ENCODE data around the gene ABCC10.
"Not testable (repeated sequence)": the region's sequence is repeated elsewhere in the genome, so short reads cannot be mapped to it uniquely, and the experiment has no call there.

The ABCC10 gene

GRCh38 chr6:43427406-43428111 lies at the start of gene ABCC10:
Gene ABCC10 (plus strand): TSS chr6:43427541. CDS start chr6:43427979, 438 bp downstream.
- peak; percentile 89 for DNase-seq (ENCODE audit: low read depth)

DNA sequence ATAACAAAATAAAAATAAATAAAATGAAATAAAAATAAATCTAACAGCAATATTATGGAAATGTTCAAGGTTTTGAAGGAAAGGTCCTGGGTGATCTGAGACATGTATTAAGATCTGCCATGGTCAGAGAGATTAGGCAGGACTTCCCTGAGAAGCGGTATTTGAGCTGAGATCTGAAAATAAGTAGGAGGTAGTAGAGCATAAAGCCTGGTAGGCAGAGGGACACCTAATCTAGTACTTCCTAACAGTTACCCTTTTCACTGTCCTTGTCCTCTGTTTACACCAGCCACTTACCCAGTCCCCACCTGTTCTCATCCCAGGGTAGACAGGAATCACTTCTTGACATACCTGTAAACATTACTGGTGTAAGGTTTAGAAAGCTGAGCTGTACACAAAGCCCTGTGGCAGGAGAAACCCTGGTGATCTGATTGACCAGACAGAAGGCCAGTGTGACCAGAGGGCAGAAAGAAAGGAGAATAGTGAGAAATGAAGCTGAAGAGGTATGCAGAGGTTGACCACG lies 49.6 kb upstream of the ABCC10 start:
- DNase-seq (ENCODE audit: low read depth): no peak

DNA sequence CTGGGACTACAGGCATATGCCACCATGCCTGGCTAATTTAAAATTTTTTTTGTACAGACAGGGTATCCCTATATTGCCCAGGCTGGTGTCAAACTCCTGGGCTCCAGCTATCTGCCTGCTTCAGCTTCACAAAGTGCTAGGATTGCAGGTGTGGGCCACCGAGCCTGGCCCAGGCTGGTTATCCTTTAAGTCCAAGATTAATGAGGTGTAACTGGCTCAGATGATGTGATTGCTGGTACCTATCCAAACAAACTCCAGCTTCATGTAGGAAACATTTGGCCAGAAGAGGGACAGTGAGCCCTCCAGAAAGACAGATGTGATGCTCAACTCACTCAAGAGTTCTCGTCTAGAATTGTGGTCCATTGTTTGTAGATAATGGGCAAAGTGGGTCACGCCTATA lies 48.7 kb upstream of the ABCC10 start:
- no peak for DNase-seq (ENCODE audit: low read depth)

GRCh38 chr6:43380858-43381257 lies 46.5 kb upstream of the ABCC10 start:
- DNase-seq (ENCODE audit: low read depth): not testable (repeated sequence)

- no peak for DNase-seq (ENCODE audit: low read depth)
These were observed 44.2 kb upstream of the ABCC10 start for GRCh38 chr6:43383021-43383667.

- DNase-seq (ENCODE audit: low read depth): no peak
These were observed 40.8 kb upstream of the ABCC10 start for GRCh38 chr6:43386492-43386891.

DNA sequence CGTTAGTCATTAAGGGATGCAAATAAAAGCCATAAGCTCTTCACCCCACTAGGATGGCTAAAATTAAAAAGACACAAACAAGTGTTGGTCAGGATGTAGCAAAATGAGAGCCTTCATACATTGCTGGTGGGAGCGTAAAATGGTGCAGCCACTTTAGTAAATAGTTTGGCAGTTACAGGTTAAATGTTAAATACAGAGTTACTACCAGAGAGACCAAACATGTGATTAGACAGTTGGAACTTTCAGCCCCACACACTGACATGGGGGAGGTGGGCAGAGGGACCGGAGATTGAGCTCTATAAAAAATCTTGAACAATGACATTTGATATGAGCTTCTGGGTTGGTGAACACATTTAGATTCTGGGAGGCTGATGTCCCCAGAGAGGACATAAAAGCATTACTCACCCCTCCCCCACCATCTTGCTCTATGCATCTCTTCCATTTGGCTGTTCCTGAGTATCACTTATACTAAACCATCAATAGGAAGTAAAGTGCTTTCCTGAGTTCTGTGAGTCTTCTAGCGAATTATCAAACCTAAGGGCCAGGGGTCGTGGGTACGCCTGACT lies 37.5 kb upstream of the ABCC10 start:
- DNase-seq (ENCODE audit: low read depth): no peak

DNA sequence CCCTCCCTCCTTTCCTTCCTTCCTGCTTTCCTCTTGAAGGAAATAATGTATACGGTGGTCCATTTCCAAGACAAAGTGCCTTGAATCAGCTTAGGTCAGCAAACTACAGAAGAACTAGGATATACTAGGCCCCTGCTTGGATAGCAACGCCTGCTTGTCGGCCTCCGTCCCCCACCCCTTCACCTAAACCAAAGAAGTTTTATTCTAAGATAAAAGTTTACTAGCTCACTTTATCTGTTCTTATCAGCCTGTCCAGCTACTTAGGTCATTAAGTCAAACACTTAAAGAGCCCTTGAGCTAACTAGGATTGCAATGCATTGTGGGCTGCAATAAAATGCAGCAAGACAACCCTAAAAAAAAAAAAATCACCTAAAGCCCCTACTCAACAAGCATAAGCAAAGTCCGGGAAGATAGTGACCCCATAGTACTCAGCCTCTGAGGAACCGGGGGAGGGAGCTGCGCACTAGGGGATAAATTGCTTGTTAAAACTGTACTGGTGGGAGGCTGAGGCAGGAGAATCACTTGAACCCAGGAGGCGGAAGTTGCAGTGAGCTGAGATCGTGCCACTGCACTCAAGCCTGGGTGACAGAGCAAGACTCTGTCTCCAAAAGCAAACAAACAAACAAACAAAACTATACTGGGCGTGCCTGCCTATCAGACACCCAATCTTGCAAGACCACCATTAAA lies 36.4 kb upstream of the ABCC10 start:
- not testable (repeated sequence) for DNase-seq (ENCODE audit: low read depth)

DNA sequence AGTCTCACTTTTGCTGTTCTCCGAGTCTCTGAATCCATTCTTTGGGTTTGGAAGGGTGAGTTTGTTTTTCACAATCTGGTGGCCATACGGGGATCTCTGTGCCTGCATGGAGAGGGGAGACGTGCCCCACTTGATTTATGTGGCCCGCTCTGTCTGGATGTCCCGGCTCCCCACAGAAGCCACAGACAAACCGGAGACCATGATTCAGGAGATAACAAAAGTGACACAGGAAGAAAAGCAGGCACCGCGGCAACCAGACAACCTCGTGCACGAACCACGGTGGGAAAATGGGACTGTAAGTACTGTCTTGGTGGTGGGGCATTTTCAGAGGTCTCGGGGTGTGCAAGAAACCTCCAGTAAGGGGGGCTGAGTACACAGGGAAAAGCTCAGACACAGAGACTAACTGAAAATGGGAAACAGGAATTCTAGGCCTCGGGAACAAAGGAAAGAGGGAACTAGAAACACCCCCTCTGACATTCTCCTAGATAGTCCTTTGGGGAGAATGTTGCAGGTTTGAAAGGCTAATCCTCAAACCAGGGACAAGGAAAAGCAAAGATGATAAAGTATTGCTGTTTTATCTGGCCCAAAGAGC lies 35.8 kb upstream of the ABCC10 start:
- peak; percentile 52 for DNase-seq (ENCODE audit: low read depth)

DNA sequence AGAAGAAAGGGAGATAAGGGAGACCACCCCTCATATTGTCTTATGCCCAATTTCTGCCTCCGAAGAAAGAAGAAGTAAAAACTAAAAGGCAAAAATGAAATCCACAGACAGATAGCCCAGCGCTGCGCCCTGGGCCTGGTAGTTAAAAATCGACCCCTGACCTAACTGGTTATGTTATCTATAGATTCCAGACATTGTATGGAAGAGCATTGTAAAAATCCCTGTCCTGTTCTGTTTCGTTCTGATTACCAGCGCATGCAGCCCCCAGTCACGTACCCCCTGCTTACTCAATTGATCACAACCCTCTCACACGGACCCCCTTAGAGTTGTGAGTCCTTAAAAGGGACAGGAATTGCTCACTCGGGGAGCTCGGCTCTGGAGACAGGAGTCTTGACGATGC lies 34.2 kb upstream of the ABCC10 start:
- not testable (repeated sequence) for DNase-seq (ENCODE audit: low read depth)

DNA sequence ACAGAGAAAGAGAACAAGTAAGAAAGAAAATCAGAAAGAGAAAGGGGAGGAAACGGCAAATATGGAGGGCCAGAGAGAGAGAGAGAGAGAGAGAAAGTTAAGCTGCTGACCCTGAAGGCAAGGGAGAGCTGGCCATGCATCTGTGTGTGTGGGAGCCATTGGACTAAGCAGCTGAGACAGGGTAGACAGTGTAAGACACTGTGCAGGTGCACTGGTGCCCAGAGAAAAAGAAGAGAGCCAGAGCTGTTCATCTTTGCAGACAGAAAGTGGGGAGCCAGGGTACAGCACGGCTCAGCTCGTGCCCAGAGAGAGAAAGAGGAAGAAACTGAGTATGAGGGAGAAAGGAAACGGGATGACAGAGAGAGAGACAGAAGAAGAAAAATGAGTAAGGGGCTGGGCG lies 33.7 kb upstream of the ABCC10 start:
- DNase-seq (ENCODE audit: low read depth): no peak

- no peak for DNase-seq (ENCODE audit: low read depth)
These were observed 32.4 kb upstream of the ABCC10 start for GRCh38 chr6:43394982-43395381.

DNA sequence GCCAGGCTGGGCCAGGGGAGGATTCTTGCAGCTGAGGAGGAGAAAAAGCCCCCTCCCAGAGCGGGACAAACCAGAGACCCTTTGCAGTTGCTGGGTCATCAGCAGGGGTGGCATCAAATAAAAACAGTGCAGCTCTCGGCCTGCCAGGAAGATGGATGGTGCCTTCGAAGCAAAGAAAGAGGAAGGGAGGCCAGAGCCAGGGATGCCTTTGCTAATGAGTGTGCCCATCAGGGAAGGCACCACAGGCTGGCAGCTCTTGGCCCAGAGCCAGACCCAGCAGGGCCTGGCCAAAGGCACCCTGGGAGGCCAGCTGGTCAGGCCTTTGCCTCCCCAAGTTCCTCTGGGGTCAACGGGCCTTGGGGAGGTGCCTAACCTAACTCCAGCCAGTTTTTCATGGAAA lies 31.6 kb upstream of the ABCC10 start:
- DNase-seq (ENCODE audit: low read depth): no peak

DNA sequence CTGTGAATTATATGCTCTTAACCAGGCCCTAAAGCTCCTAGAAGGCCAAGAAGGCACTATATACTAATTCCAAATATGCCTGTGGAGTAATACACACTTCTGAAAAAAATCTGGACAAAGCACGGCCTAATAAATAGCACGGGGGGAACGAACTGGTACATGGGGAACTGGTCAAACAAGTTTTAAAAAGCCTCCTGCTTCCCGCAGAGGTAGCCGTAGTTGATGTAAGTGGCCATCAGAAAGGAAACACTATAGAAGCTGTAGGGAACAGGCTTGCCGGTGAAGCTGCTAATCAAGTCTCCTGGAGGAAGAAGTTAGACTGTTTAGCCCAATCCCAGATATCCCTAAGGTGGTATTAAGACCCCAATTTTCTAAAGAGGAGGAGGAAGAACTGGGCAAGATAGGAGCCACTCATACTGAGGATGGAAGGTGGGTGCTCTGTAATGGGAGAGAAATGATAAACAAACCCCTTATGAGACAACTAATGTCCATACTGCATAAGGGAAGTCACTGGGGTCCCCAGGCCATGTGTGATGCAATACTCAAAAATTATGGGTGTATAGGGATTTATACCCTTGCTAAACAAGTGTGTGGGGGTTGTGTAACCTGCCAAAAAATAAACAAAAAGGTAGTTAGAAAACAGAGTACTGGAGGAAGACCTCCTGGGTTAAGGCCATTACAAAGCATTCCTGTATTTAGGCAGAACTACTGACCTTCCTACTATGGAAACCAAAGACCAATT lies 30.8 kb upstream of the ABCC10 start:
- no peak for DNase-seq (ENCODE audit: low read depth)

DNA sequence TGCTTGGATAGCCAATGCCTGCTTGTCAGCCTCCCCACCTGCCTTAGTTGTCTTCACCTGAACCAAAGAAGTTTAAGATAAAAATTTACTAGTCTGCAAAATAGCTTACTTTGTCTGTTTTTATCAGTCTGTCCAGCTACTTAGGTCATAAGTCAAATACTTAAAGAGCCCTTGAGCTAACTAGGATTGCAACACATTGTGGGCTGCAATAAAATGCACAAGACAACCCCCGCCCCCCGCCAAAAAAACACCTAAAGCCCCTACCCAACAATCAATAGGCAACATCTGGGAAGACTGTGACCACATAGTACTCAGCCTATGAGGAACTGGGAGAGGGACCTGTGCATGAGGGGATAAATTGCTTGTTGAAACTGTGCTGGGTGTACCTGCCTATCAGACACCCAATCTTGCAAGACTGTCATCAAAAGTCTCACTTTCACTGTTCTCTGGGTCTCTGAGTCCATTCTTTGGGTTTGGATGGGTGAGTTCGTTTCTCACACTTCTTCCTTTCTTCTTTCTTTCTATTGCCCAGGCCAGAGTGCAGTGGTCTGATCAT lies 27.3 kb upstream of the ABCC10 start:
- DNase-seq (ENCODE audit: low read depth): no peak

DNA sequence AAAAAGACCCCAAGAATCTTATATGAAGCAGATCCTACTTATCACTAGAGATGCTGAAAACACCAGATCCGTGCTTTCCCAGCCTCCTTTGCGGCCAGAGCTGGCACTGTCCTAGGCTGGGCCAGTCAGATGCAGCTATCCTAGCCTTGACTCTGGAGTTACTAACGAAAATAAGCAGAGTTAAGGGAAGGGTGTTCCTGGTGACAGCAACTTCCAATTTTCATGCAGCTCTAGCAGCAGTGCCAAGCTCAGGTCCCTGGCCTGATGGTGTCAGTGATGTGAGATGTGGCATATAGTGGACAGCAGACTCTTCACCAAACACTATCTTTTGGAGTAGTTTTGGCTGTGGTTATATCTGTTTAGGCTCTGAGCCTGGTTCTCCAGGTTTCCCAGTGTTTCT lies 25.6 kb upstream of the ABCC10 start:
- DNase-seq (ENCODE audit: low read depth): no peak

DNA sequence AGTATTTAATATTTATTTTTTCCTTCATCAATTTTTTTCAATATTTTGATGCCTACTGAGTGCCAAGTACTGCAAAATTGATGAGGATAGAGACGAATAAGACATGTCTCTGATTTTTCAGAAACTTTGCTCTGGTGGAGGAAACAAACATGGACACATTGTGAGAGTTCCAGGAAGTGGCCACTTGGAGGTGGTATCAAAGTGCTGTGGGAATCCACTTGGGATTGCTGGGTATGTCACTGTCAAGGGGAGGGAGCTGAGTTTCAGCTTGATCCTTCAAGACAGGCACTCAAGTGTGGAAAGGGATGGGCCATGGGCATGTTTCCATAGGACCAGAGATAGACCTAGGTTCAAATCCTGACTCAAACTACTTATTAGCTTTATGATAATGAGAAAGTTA lies 24.5 kb upstream of the ABCC10 start:
- no peak for DNase-seq (ENCODE audit: low read depth)

DNA sequence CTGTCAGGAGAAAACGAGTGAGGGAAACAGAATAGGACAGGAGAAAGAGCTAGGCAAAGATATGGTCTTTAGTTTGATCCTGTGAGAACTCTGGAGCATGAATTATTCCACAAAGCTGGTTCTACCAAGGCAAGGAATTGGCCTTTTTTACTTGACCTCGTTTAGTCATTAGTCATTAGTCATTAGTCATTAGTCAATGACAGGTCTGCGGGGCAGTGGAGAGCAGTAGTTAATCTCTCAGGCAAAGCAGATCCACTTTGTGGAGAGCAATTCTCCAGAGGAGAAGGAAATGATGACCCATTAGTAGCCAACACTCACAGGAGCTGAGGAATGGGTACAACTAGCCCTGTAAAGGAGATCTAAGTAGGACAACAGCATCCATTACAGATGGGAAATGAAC lies 22.0 kb upstream of the ABCC10 start:
- no peak for DNase-seq (ENCODE audit: low read depth)

- no peak for DNase-seq (ENCODE audit: low read depth)
These were observed 20.0 kb upstream of the ABCC10 start for GRCh38 chr6:43407296-43407695.

DNA sequence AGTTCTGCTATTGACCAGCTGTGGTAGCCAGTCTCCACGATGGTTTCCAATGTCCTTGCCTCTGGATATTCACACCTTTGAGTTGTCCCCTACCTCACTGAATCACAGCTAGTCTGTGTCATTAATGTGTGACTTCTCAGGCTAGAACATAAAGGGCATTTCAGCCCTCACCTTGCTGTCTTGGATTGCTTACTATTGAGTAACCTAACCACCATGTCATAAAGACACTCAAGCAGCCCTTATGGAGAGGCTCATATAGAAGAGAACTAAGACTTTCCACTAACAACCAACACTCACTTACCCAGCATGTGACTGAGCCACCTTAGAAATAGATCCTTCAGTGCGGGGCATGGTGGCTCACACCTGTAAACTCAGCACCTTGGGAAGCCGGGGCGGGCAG lies 19.1 kb upstream of the ABCC10 start:
- DNase-seq (ENCODE audit: low read depth): no peak

DNA sequence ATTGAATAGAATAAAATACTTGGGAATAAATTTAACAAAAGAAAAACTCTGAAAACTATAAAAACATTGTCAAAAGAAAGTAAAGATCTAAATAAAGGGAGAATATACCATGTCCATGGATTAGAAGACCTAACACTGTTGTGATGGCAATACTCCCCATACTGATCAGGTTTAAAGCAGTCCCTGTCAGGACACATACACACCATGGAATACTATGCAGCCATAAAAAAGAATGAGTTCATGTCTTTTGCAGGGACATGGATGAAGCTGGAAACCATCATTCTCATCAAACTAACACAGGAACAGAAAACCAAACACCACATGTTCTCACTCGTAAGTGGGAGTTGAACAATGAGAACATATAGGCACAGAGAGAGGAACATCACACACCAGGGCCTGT lies 16.6 kb upstream of the ABCC10 start:
- not testable (repeated sequence) for DNase-seq (ENCODE audit: low read depth)

Measured in T-helper 22 cell (primary cell).